ENCODE data around the gene PIK3R1. TPM values are rescaled to one million over a fixed set of nuclear protein-coding genes. Genes with fewer than 3 reads are reported as not detected.

Gene PIK3R1
- total and polyA plus RNA-seq, 4 donors = 6.8 to 222 (median 74.9) TPM

GRCh38 chr5:68348447-68349222 is 133.1 kb downstream of the PIK3R1 start:
- Histone ChIP-seq H3K4me1 (ENCODE audit: control insufficient read depth in 5 of 5, insufficient read depth in 5 of 5, low read length in 5 of 5) (peaks cover 0 to 7% (median 0%) of the 10 kb centered on the region in 5 donors), H3K4me3 (no peak overlapping the region), H3K27ac (ENCODE audit: low read depth in 1 of 2, low read length in 1 of 2) (no peak overlapping the region), H3K9me3 (ENCODE audit: control insufficient read depth in 4 of 4, insufficient read depth in 3 of 4, low read length in 3 of 4) (no peaks in the 10 kb centered on the region), H3K36me3 (ENCODE audit: control insufficient read depth in 4 of 4, insufficient read depth in 4 of 4, low read length in 4 of 4) (no peaks in the 10 kb centered on the region), H3K9ac (ENCODE audit: insufficient read depth in 1 of 2, low read length in 2 of 2) (no peak overlapping the region), H3K27me3 (ENCODE audit: control insufficient read depth in 3 of 3, insufficient read depth in 3 of 3, low read length in 2 of 3) (no peaks in the 10 kb centered on the region)
- DNase-seq (no peak), ATAC-seq (ENCODE audit: insufficient read depth, low FRiP score) (no peak)
- no peak for TF ChIP-seq CTCF (IDR thresholded peaks at IDR 0.05; ENCODE audit: control extremely low read depth, extremely low read depth)
- WGBS, 2 donors = 94 to 95% methylated on average over 2 of the region's 2 CpGs

- no peak overlapping the region for H3K9ac ChIP-seq (ENCODE audit: insufficient read depth in 1 of 2, low read length in 2 of 2)
- H3K9me3 ChIP-seq (ENCODE audit: control insufficient read depth in 4 of 4, insufficient read depth in 3 of 4, low read length in 3 of 4) = no peaks in the 10 kb centered on the region
- 88 to 92% methylated on average over 4 of the region's 4 CpGs for WGBS, 2 donors
- DNase-seq (no peak), ATAC-seq (ENCODE audit: insufficient read depth, low FRiP score) (no peak)
- H3K27me3 ChIP-seq (ENCODE audit: control insufficient read depth in 3 of 3, insufficient read depth in 3 of 3, low read length in 2 of 3) = no peaks in the 10 kb centered on the region
- H3K27ac ChIP-seq (ENCODE audit: low read depth in 1 of 2, low read length in 1 of 2) = no peak overlapping the region
- no peaks in the 10 kb centered on the region for H3K4me1 ChIP-seq (ENCODE audit: control insufficient read depth in 5 of 5, insufficient read depth in 5 of 5, low read length in 5 of 5)
- no peak for TF ChIP-seq CTCF (IDR thresholded peaks at IDR 0.05; ENCODE audit: control extremely low read depth, extremely low read depth)
- H3K4me3 ChIP-seq = no peak overlapping the region
- H3K36me3 ChIP-seq (ENCODE audit: control insufficient read depth in 4 of 4, insufficient read depth in 4 of 4, low read length in 4 of 4) = no peaks in the 10 kb centered on the region
Observed at GRCh38 chr5:68350176-68350575, 134.6 kb downstream of the PIK3R1 start.

Measured in lung (tissue), 12 donors.